K562 (cell line): ENCODE measurements around the gene NAGLU. TPM values are rescaled to one million over a fixed set of nuclear protein-coding genes. Genes with fewer than 3 reads are reported as not detected.

Source experiments
- ATF7 ChIP-seq: fragments of 450-650 bp; IDR thresholded peaks from 2 replicates; pipeline ENCODE4 v1.7.1; 2014; ENCODE audit warnings: mild to moderate bottlenecking, moderate library complexity
- CBX8 ChIP-seq: fragments of 200-600 bp; sonication (generic); IDR thresholded peaks from 2 replicates; pipeline ENCODE4 v1.6.1; 2012; ENCODE audit warnings: borderline replicate concordance, mixed run types, low read depth, mild to moderate bottlenecking, moderate library complexity, mixed read lengths, low read length, control low read depth, inconsistent platforms; ENCODE audit not compliant: poor library complexity, severe bottlenecking; ENCODE audit errors: extremely low read depth
- DIDO1 ChIP-seq: fragments of 450-650 bp; IDR thresholded peaks from 2 replicates; pipeline ENCODE4 v1.6.1; 2016; ENCODE audit warnings: low read depth, missing biosample characterization, missing genetic modification characterization
- ETV5 ChIP-seq: sonication (generic); formaldehyde crosslinking; IDR thresholded peaks from 2 replicates; pipeline ENCODE4 v1.4.0; 2020; ENCODE audit warnings: low read depth, mild to moderate bottlenecking, missing genetic modification reagents
- HCFC1 ChIP-seq: IDR thresholded peaks from 2 replicates; pipeline ENCODE4 v1.6.1; 2012; ENCODE audit warnings: low read depth, low read length, improper control_type of control experiment
- HNRNPK ChIP-seq: fragments of 200-400 bp; formaldehyde crosslinking; IDR thresholded peaks from one replicate; pipeline ENCODE4 v1.6.1; 2018; ENCODE audit warnings: mild to moderate bottlenecking, low read depth, low read length; ENCODE audit not compliant: poor library complexity, severe bottlenecking
- HSF4 ChIP-seq: fragments of 250-450 bp; sonication (Bioruptor Pico); IDR thresholded peaks from 2 replicates; pipeline ENCODE4 v2.1.2; 2022; ENCODE audit warnings: mild to moderate bottlenecking, moderate library complexity, borderline replicate concordance
- MAZ ChIP-seq, 2 experiments: fragments of 450-650 bp in 1 of 2; sonication (generic) in 1 of 2; formaldehyde crosslinking; IDR thresholded peaks in 1 of 2; conservative IDR thresholded peaks in 1 of 2; 2 replicates each; pipeline versions ENCODE4 v1.4.0 to v1.5.0; 2020; ENCODE audit warnings: mild to moderate bottlenecking in 1 of 2, missing genetic modification reagents in 1 of 2
- MTA3 ChIP-seq: fragments of 450-650 bp; formaldehyde crosslinking; IDR thresholded peaks from 2 replicates; pipeline ENCODE4 v1.6.1; 2017; ENCODE audit warnings: mild to moderate bottlenecking, borderline replicate concordance
- NFE2 ChIP-seq: IDR thresholded peaks from 2 replicates; pipeline ENCODE4 v1.6.1; 2014; ENCODE audit warnings: antibody characterized with exemption, low read depth
- NRF1 ChIP-seq, 2 experiments: fragments of 450-650 bp; IDR thresholded peaks in 1 of 2; conservative IDR thresholded peaks in 1 of 2; 2 replicates each; pipeline ENCODE4 v1.6.1; 2014; ENCODE audit warnings: mild to moderate bottlenecking in 2 of 2
- RBBP5 ChIP-seq: fragments of 200-600 bp; sonication (generic); IDR thresholded peaks from 2 replicates; pipeline ENCODE4 v1.6.1; 2012; ENCODE audit warnings: borderline replicate concordance, mild to moderate bottlenecking, low read length, control low read depth, inconsistent platforms; ENCODE audit not compliant: insufficient read depth, poor library complexity, severe bottlenecking
- RUNX1 ChIP-seq: sonication (generic); IDR thresholded peaks from 2 replicates; pipeline ENCODE4 v1.6.1; 2016; ENCODE audit warnings: antibody characterized with exemption, low read depth
- SUPT5H ChIP-seq: fragments of 450-650 bp; IDR thresholded peaks from 2 replicates; pipeline ENCODE4 v1.6.1; 2016
- TBL1XR1 ChIP-seq, 2 experiments: IDR thresholded peaks; 2 replicates each; pipeline ENCODE4 v1.6.1; 2012; ENCODE audit warnings: improper control_type of control experiment in 2 of 2, low read length in 2 of 2, mild to moderate bottlenecking in 1 of 2
- YY1 ChIP-seq, 3 experiments: IDR thresholded peaks; 2 replicates each; pipeline ENCODE4 v1.6.1; 2011; ENCODE audit warnings: low read length in 2 of 3, mild to moderate bottlenecking in 2 of 3, moderate library complexity in 2 of 3, borderline replicate concordance in 1 of 3, control low read depth in 1 of 3, low read depth in 1 of 3; ENCODE audit not compliant: insufficient read depth in 3 of 3, insufficient replicate concordance in 2 of 3, control insufficient read depth in 1 of 3, insufficient read length in 1 of 3; ENCODE audit errors: extremely low read depth in 1 of 3
- ZFX ChIP-seq: sonication (generic); formaldehyde crosslinking; IDR thresholded peaks from 2 replicates; pipeline ENCODE4 v1.8.0; 2022; ENCODE audit warnings: mild to moderate bottlenecking, missing genetic modification reagents, moderate library complexity
- ZNF174 ChIP-seq: fragments of 250-450 bp; sonication (Bioruptor Pico); IDR thresholded peaks from 2 replicates; pipeline ENCODE4 v1.4.0; 2020; ENCODE audit warnings: mild to moderate bottlenecking
- ZNF212 ChIP-seq: fragments of 450-650 bp; formaldehyde crosslinking; IDR thresholded peaks from 2 replicates; pipeline ENCODE4 v1.4.0; 2020; ENCODE audit warnings: mild to moderate bottlenecking
- polyA plus RNA-seq, 8 experiments: library from polyadenylated mRNA; depleted of rRNA in 4 of 8; stranded (reverse) in 5 of 8; unstranded in 3 of 8; fragments of >200 nt; fragmentation: Nextera tagmentation in 2 of 8; fragmentation: Illumina TruSeq in 1 of 8; extraction: Ambion mirVana in 2 of 8; extraction: Trizol in 1 of 8; gene quantifications; 2 replicates each; pipeline versions ENCODE4 v1.2.1 to v1.2.3, GENCODE V29; 2011 to 2014; ENCODE audit warnings: inconsistent platforms in 1 of 8, missing spikeins in 1 of 8
- total RNA-seq, 7 experiments: library from RNA; depleted of rRNA in 6 of 7; stranded (reverse); fragments of >200 nt in 6 of 7; fragmentation: Illumina TruSeq in 2 of 7; extraction: Trizol in 2 of 7; gene quantifications; 2 replicates each; pipeline versions ENCODE4 v1.2.1 to v1.2.3, GENCODE V29; 2011 to 2021; ENCODE audit warnings: low replicate concordance in 1 of 7
- TF ChIP-seq, protein P1 (sequence below): fragments of 450-650 bp; IDR thresholded peaks from 2 replicates; pipeline ENCODE4 v1.6.1; 2017; ENCODE audit warnings: mild to moderate bottlenecking, moderate library complexity
- TF ChIP-seq, protein P2 (sequence below): conservative IDR thresholded peaks from 2 replicates; pipeline ENCODE4 v1.6.1; 2011; ENCODE audit warnings: low read depth, mild to moderate bottlenecking, low read length; ENCODE audit not compliant: control insufficient read depth
- TF ChIP-seq, protein P3 (sequence below): fragments of 250-450 bp; sonication (Bioruptor Pico); IDR thresholded peaks from 2 replicates; pipeline ENCODE4 v1.4.0; 2020; ENCODE audit warnings: mild to moderate bottlenecking, moderate library complexity

Gene NAGLU
- total and polyA plus RNA-seq, 9 of the 15 experiments (the other 6 are each of a cell fraction or from before 2014, with no cell fraction given) = 0.04 to 21.5 (median 8.5) TPM

DNA sequence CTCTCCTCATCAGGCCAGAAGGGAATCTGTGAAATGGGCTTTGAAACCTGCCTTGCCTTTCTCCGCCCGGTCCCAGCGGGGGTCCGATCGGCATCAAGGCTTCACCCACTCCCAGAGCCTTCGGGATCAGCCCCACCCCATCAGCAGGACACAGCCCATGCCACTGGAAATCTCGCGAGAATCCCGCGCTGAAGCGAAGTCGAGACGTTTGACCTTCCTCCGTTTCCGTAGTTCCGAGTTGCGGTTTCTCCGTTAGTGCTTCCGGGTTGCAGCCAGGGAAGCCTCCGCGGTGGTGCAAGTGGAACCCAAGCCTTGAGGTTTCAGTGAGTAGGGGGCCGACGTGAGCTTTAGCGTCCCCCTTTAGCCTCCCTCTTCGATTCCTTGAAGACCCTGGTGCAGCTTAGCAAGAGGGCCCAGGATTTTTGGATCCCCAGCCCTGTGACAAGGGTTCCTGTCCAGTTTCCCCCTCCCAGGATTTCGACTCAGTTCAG lies 25.9 kb downstream of the NAGLU start, which contains the start of gene COASY (continued):
- TF ChIP-seq, protein P1, sequence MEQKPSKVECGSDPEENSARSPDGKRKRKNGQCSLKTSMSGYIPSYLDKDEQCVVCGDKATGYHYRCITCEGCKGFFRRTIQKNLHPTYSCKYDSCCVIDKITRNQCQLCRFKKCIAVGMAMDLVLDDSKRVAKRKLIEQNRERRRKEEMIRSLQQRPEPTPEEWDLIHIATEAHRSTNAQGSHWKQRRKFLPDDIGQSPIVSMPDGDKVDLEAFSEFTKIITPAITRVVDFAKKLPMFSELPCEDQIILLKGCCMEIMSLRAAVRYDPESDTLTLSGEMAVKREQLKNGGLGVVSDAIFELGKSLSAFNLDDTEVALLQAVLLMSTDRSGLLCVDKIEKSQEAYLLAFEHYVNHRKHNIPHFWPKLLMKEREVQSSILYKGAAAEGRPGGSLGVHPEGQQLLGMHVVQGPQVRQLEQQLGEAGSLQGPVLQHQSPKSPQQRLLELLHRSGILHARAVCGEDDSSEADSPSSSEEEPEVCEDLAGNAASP = no peak
- TF ChIP-seq ZFX (CRISPR knock-in tag) (no peak; the same call in 1 of the 2 replicates), YY1 (IDR thresholded peaks at IDR 0.05; ENCODE audit: borderline replicate concordance in 1 of 3, control insufficient read depth in 1 of 3, extremely low read depth in 1 of 3, insufficient read depth in 3 of 3, insufficient read length in 1 of 3, insufficient replicate concordance in 2 of 3, low read depth in 1 of 3, low read length in 2 of 3) (peak in 2 of 3 experiments; percentile 25 to 47), NRF1 (conservative IDR thresholded peaks at IDR 0.05 in 1 of 2, IDR thresholded peaks at IDR 0.05 in 1 of 2) (no peak), RBBP5 (no peak), ZNF174 (no peak), RUNX1 (no peak), HSF4 (CRISPR knock-in tag) (no peak), ZNF212 (no peak), HCFC1 (peak; percentile 79), TBL1XR1 (IDR thresholded peaks at IDR 0.05; ENCODE audit: low read length in 2 of 2) (peak in 1 of 2 experiments; percentile 51; a peak in 2 of 4 replicates), NFE2 (no peak), CBX8 (no peak), MAZ (CRISPR knock-in tag; conservative IDR thresholded peaks at IDR 0.05 in 1 of 2, IDR thresholded peaks at IDR 0.05 in 1 of 2) (peak in 1 of 2 experiments; percentile 65; a peak in 2 of 4 replicates), MTA3 (peak; percentile 99), ETV5 (CRISPR knock-in tag) (0 out of 2 replicates have a peak, but pooled peaks have one; percentile 29), DIDO1 (tag) (peak; percentile 79), ATF7 (peak; percentile 45; the same call in 1 of the 2 replicates), HNRNPK (no peak), SUPT5H (peak; percentile 74)
- TF ChIP-seq, protein P2, sequence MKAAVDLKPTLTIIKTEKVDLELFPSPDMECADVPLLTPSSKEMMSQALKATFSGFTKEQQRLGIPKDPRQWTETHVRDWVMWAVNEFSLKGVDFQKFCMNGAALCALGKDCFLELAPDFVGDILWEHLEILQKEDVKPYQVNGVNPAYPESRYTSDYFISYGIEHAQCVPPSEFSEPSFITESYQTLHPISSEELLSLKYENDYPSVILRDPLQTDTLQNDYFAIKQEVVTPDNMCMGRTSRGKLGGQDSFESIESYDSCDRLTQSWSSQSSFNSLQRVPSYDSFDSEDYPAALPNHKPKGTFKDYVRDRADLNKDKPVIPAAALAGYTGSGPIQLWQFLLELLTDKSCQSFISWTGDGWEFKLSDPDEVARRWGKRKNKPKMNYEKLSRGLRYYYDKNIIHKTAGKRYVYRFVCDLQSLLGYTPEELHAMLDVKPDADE = peak; percentile 12; the same call in 1 of the 2 replicates
- TF ChIP-seq, protein P3, sequence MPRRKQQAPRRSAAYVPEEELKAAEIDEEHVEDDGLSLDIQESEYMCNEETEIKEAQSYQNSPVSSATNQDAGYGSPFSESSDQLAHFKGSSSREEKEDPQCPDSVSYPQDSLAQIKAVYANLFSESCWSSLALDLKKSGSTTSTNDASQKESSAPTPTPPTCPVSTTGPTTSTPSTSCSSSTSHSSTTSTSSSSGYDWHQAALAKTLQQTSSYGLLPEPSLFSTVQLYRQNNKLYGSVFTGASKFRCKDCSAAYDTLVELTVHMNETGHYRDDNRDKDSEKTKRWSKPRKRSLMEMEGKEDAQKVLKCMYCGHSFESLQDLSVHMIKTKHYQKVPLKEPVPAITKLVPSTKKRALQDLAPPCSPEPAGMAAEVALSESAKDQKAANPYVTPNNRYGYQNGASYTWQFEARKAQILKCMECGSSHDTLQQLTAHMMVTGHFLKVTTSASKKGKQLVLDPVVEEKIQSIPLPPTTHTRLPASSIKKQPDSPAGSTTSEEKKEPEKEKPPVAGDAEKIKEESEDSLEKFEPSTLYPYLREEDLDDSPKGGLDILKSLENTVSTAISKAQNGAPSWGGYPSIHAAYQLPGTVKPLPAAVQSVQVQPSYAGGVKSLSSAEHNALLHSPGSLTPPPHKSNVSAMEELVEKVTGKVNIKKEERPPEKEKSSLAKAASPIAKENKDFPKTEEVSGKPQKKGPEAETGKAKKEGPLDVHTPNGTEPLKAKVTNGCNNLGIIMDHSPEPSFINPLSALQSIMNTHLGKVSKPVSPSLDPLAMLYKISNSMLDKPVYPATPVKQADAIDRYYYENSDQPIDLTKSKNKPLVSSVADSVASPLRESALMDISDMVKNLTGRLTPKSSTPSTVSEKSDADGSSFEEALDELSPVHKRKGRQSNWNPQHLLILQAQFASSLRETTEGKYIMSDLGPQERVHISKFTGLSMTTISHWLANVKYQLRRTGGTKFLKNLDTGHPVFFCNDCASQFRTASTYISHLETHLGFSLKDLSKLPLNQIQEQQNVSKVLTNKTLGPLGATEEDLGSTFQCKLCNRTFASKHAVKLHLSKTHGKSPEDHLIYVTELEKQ (CRISPR knock-in tag) = no peak
